GM19193 (cell line): Measurements from ENCODE around the gene SLC24A4.

Experiments used
- POLR2A ChIP-seq: IDR thresholded peaks from 4 replicates; pipeline ENCODE4 v1.6.1; 2011; ENCODE audit not compliant: insufficient read depth, insufficient read length; ENCODE audit errors: extremely low read depth

Gene SLC24A4

DNA sequence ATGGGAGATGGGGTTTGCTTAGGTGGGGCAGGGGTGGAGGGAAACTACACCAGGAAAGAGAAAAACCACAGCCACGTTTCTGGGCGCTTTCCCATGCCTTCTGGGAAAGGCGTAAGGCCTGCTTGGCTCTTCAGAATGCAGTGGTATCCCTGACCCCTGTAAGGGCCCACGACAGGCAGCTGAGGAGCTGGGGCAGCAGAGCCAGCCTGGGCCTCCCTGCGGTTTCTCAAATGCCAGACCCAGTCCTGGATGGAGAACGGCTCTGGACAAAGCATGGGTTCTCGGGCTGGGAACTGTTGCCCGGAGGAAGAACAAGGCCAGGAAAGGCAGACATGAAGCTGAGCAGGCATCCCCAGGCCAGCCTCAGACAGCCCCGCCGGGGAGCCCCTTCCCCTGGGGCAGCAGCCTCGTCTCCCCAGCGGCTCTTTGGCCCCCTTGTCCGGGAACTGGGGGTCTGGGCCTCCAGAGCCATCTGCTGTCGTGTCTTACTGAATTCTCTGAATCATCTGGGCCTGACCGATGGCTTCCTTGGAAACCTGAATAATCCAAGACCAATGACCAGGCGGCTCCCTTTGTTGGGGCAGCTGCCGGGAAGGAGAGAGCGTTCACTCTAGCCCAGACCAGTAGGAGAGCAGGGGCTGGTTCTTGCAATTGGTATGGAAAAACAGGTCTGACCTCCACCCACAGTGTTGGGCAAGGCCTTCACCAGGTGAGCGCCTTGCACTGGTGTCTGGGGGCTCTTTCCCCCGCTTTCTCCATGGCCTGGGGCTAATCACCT lies 126.6 kb downstream of the SLC24A4 start:
- TF ChIP-seq POLR2A = no peak

DNA sequence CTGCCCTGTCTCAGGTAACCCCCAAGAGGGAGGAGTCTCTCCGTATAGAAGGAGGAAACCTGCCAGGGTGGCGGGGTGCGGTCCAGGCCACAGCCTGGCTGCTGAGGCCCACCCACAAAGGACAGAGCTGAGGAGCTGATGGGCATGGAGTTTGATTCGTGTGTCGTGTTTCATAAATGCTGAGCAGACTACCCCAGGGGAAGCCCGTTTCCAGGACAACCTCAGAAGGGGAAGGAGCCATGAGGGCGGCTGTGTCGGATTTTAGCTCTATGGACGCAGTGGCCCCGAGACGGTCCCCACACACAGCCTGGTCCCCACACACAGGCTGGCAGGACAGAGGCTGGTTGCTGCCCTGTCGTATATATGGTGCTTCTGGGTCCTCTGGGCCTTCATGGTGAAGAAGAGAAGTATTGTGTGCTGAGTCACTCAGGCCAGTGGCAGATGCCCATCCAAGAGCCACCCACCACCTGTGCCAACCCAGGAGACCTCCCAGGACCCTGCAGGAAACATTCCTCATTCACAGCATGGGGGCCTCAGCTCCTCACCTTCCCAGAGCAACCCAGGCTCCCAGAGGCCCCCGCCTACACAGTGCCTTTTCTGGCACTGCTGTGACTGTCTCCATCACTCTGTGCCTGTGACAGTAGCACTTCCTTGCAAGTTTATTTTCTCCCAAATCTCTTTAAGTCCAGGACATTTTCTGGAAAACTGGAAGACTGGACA lies 127.5 kb downstream of the SLC24A4 start:
- no peak for TF ChIP-seq POLR2A

DNA sequence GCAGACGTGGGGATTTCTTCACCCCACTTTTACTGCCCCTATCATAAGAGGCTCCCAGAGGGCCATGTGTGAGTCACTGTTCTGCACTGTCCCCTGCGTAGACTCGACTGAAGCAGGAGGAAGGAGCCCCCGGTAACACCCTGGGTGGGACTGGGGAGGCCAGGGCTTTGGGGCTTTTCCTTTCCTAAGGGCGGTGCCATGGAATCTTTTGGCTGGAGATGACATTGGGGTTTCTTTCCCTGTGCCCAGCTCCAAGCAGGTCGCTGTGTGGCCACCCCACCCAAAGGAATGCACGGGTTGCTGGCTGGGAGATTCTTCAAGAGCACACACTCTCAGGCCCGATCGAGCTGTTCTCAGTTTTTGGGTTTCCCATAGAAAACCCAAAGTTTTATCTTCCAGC lies 128.3 kb downstream of the SLC24A4 start:
- no peak for TF ChIP-seq POLR2A

GRCh38 chr14:92451755-92452154 lies 128.8 kb downstream of the SLC24A4 start:
- no peak for TF ChIP-seq POLR2A

DNA sequence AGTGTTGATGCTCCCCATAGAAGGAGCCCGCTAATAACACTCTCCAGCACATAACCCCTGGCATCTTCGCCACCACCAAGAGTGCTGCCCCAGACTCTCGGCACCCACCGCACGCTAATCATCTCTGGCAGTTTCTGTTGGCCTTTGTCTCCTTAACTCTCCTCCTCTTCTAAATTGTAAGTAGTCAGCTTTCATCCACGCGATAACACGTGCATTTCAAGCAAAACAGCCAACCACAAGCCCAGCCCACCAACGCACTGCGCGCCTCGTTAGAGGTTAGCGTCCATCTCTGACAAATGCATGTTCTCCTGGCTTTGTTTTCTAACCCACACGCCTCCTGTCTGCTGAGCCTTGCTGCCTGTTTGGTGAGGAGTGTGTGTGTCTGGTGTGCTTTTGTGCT lies 129.5 kb downstream of the SLC24A4 start:
- TF ChIP-seq POLR2A = no peak

GRCh38 chr14:92453691-92454090 lies 130.7 kb downstream of the SLC24A4 start:
- TF ChIP-seq POLR2A = no peak

DNA sequence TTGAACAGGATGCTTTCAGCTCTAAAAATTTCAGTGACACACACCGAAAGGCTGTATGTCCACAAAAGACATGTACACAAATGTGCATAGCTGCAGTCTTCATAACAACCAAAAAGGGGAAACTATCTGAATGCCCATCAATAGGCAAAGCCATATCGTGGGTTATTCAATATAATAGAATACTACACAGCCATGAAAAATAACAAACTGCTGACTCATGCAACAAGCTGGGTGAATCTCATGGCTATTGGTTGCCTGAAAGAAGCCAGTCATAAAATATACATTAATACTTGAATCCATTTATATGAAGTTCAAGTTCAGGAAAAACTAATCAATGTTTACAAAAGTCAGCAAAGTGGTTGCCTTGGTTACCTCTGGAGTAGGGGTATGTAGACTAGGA lies 132.3 kb downstream of the SLC24A4 start:
- TF ChIP-seq POLR2A = no peak

GRCh38 chr14:92456215-92457015 lies 133.4 kb downstream of the SLC24A4 start:
- TF ChIP-seq POLR2A = no peak

DNA sequence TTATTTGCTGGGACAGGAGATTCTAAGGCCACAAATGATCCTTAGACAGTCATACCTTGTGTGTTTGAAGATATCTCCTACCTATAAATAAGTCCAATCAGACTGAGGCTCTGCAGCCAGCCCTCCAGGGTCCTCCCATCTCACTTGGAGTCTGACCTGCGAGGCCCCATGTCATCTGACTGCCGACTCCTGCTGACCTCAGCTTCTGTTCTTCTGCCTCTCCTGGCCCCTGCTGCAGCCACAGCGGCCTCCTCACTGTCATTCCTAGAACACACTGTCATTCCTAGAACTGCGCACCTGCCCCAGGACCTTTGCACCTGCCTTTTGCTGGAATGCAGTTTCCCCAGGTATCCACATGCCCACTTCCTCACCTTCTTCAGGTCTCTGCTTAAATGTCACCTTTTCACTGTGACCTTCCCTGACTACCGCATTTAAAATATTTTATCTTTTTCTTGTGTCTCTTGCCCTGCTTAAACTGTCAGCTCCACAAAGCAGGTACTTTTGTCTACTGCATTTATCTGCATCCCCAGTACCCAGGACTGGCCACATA lies 134.1 kb downstream of the SLC24A4 start:
- no peak for TF ChIP-seq POLR2A

DNA sequence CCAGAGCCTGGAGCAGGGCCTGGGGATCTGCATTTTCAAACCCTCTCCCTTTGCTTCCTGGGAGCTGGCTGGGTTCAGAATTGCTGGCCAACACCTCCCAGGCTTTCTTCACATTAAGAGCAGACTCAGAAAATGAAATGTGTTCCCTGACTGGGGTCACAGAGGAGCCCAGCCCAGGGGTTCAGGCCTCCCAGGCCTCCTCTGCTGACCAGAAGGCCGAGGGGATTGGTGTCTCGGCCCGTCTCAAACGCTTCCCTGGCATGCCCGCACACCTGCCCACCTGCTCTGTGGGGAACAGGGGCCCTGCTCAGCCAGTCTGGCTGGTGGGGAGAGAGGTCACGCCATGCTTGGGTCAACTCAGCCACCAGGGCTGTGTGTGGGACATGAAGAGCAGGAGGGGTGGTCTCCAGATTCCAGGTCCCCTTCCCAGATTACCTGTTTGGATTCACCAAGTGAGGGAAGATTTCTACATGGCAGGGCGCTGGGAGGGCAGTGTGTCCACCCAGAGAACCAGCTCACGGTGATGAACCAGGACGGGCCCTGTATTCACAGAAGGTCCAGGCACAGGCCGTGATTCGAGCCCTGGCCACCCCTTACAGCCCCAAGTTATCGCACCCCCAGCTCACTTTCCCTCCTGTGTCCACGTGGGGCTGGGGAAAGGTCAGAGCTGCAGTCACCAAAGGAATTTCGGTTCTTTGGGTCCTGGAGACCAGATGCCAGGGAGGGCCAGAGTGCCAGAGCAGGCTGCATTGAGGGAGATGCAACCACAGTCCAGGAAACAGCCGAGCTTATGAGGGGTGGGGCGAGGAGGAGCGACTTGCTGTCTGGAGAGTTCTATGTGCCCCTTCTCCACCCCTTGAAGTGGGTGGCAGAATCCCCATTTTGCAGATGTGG lies 135.4 kb downstream of the SLC24A4 start:
- no peak for TF ChIP-seq POLR2A

DNA sequence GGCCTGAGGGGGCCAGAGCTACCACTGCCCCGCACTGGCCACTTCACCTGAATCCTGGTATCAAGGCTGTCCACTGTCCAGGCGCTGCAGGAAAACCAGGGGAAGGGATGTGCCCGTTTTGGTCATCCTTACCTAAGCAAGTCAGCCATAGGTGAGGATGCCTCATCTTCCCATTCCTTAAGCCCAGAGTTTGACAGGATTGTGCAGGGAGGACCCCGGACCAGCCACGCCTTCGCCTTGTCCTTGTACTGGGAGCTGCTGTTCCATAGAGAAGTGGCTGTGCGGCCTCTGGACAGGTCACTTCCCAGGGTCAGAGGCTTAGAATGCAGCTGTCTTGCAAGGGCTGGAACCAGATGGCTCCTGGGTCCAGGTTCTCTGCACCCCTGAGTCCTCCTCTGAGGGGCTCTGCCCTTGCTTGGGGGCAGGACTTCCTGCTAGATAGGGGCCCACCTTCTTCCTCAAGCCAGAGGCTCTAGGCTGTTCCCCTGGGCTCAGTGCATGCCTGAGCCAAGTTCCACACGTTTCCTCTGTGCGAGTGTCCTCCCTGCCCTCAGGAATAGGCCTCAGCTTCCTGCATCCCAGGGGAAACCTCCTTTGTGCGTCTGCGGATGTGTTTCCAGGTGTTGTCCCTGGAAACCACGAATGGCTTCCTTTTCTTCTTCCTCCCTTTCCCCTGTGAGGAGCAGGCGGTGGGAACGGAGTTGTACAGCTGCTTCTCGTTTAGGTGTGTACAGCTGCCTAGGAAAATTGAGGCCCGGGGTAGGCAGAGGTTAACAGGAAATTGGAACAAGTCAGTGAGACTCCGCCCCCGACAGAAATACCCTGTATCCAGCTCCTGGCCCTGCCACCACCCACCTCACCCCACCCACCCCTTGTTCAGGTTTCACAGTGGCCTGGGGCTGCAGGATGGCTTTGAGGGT lies 136.3 kb downstream of the SLC24A4 start:
- no peak for TF ChIP-seq POLR2A

DNA sequence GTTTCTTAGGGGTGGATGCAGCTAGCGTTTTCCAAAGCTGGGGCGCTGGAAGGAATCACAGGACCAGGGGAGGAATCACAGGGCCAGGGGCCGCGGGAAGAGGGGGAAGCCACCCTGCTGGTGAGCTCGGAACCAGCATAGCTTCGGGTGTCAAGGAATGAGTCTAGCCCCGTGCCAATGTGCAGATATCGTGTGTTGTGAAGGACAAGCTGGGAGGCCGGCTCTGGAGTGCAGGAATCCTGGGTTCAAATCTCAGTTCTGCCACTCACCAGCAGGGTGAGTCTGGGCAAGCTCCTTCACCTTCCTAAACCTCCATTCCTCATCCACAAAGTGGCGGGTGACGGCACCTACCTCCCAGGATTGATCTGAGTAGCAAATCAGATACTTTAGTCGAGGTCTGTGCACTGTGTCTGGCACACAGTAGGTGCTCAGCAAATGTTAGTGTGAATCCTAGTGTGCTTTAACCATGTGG lies 137.0 kb downstream of the SLC24A4 start:
- TF ChIP-seq POLR2A = no peak

DNA sequence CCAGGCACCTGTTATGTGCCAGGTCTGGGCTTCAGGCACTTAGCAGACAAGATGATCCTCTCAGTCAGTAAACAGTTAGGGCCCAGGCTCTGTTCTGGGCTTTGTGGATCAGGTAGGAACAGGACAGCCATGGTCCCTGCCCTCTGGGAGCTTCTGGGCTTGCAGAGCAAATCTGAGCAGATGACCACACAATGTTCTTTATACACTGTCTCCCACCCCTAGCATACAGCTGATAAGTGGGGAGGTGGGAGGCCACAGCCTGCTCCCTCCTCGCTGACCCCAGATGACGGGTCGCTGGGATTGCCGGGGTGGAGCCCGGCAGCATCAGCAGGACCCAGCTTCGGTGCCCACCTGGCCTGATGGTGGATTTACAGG lies 137.6 kb downstream of the SLC24A4 start:
- TF ChIP-seq POLR2A = no peak
